Gastrocnemius medialis (tissue), 4 donors: ENCODE results near the gene ST6GALNAC4.

Experiments used
- POLR2A ChIP-seq, 2 donors: fragments of 450-650 bp; IDR thresholded peaks; one replicate each; pipeline ENCODE4 v1.6.1; 2017; ENCODE audit warnings: antibody characterized with exemption in 2 of 2, mild to moderate bottlenecking in 2 of 2, moderate library complexity in 2 of 2
- TF ChIP-seq, protein P1 (sequence below), 5 experiments: fragments of 450-650 bp in 3 of 5; fragments of 200-600 bp in 2 of 5; sonication (generic) in 2 of 5; IDR thresholded peaks in 4 of 5; conservative IDR thresholded peaks in 1 of 5; 1 replicate in 4 of 5; 2 replicates in 1 of 5; pipeline ENCODE4 v1.5.1; 2016 to 2019; ENCODE audit warnings: antibody characterized with exemption in 5 of 5, mild to moderate bottlenecking in 3 of 5, moderate library complexity in 3 of 5

DNA sequence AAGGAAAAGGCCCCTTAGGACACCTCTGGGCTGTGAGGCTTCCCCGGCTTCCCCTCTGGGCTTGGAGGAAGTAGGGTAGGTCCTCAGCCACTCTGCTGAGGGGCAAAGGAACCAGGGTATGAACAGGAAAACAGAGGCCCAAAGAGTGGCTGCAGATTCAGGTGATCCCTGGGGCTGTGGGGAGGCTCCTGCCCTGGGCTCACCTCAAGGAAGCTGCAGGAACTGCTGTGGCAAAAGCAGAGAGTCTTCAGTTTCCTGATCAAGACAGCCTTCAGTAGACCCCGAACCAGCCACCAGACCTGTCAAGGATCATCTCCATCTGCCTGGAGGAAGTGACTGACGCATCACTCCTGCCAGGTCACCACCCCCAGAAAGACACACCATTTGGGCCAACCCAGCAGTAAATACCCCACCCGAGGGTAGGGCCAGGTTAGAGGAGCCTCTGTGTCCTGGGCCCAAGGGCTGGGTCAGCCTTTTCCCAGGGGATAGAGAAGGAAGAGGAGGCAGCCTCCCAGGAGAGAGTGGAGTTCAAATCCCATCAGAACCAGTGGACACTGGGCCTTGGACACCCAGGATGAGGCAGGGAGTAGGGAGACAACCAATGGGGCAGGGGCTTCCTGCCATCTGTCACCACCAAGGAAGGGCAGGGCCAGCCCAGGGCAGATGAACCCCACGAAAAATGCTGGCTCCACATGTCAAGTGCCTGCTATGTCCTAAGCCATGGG lies 11.7 kb downstream of the ST6GALNAC4 start:
- TF ChIP-seq, protein P1, sequence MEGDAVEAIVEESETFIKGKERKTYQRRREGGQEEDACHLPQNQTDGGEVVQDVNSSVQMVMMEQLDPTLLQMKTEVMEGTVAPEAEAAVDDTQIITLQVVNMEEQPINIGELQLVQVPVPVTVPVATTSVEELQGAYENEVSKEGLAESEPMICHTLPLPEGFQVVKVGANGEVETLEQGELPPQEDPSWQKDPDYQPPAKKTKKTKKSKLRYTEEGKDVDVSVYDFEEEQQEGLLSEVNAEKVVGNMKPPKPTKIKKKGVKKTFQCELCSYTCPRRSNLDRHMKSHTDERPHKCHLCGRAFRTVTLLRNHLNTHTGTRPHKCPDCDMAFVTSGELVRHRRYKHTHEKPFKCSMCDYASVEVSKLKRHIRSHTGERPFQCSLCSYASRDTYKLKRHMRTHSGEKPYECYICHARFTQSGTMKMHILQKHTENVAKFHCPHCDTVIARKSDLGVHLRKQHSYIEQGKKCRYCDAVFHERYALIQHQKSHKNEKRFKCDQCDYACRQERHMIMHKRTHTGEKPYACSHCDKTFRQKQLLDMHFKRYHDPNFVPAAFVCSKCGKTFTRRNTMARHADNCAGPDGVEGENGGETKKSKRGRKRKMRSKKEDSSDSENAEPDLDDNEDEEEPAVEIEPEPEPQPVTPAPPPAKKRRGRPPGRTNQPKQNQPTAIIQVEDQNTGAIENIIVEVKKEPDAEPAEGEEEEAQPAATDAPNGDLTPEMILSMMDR (IDR thresholded peaks at IDR 0.05 in 4 of 5, conservative IDR thresholded peaks at IDR 0.05 in 1 of 5) = no peak
- no peak for TF ChIP-seq POLR2A (IDR thresholded peaks at IDR 0.05)
